ENCODE measurements around the gene LILRA6.
"Not testable (repeated sequence)": the region's sequence is repeated elsewhere in the genome, so short reads cannot be mapped to it uniquely, and the experiment has no call there.

The LILRA6 gene

GRCh38 chr19:54262470-54262869, 19.9 kb upstream of the LILRA6 start:
- DNase-seq (ENCODE audit: low read depth): no peak

GRCh38 chr19:54262066-54262465, 19.5 kb upstream of the LILRA6 start:
- DNase-seq (ENCODE audit: low read depth): no peak

GRCh38 chr19:54257116-54257480, 14.5 kb upstream of the LILRA6 start, which contains the start of gene LILRB5:
Gene LILRB5, minus strand, starts transcription at chr19:54257273. Its CDS starts 80 bp downstream, at chr19:54257193.
- no peak for DNase-seq (ENCODE audit: low read depth)

GRCh38 chr19:54256250-54257115, 13.9 kb upstream of the LILRA6 start:
- no peak for DNase-seq (ENCODE audit: low read depth)

- no peak for DNase-seq (ENCODE audit: low read depth)
Measured at GRCh38 chr19:54255105-54255775, 12.7 kb upstream of the LILRA6 start.

- no peak for DNase-seq (ENCODE audit: low read depth)
Measured at GRCh38 chr19:54254195-54254906, 11.8 kb upstream of the LILRA6 start.

GRCh38 chr19:54253331-54254194, 11.0 kb upstream of the LILRA6 start:
- DNase-seq (ENCODE audit: low read depth): no peak

GRCh38 chr19:54252845-54253244, 10.3 kb upstream of the LILRA6 start:
- DNase-seq (ENCODE audit: low read depth): no peak

GRCh38 chr19:54252243-54252642, 9.7 kb upstream of the LILRA6 start:
- no peak for DNase-seq (ENCODE audit: low read depth)

GRCh38 chr19:54248016-54248601, 5.5 kb upstream of the LILRA6 start:
- DNase-seq (ENCODE audit: low read depth): no peak

GRCh38 chr19:54247106-54247930, 4.7 kb upstream of the LILRA6 start:
- DNase-seq (ENCODE audit: low read depth): no peak

GRCh38 chr19:54245936-54246335, 3.3 kb upstream of the LILRA6 start:
- DNase-seq (ENCODE audit: low read depth): no peak

- not testable (repeated sequence) for DNase-seq (ENCODE audit: low read depth)
Measured at GRCh38 chr19:54243809-54244208, 1.2 kb upstream of the LILRA6 start.

GRCh38 chr19:54242234-54242633, 356 bp downstream of the LILRA6 start:
- DNase-seq (ENCODE audit: low read depth): not testable (repeated sequence)

GRCh38 chr19:54240372-54241336, 1.9 kb downstream of the LILRA6 start:
- not testable (repeated sequence) for DNase-seq (ENCODE audit: low read depth)

GRCh38 chr19:54239491-54240371, 2.9 kb downstream of the LILRA6 start:
- DNase-seq (ENCODE audit: low read depth): not testable (repeated sequence)

- no peak for DNase-seq (ENCODE audit: low read depth)
Measured at GRCh38 chr19:54233941-54234340, 8.6 kb downstream of the LILRA6 start.

Data from activated T-cell treated with anti-CD3 and anti-CD28 coated beads for 1 hour (primary cell).